HepG2 (cell line): ENCODE measurements around the gene GPHN. TPM values are rescaled to one million over a fixed set of nuclear protein-coding genes. Genes with fewer than 3 reads are reported as not detected.

Source experiments
- ATAC-seq: fragments of 200-7000 bp; cut with Tn5 transposase; 3 replicates; pipeline ENCODE4 v1.9.1; 2020; ENCODE audit warnings: mild to moderate bottlenecking, moderate library complexity
- BruUV-seq: library from RNA; stranded (reverse); fragments of 400-500 nt; replicated peaks from 2 replicates; lab custom pipeline; 2021; lab: Mats Ljungman, UMichigan
- CTCF ChIA-PET: fragments of 300-600 bp; formaldehyde crosslinking; extraction: SDS; loops from one replicate; lab custom pipeline; 2021; ENCODE audit warnings: low total read pairs, inconsistent platforms, low intra/inter-chr PET ratio; lab: Yijun Ruan, JAX
- POLR2A ChIA-PET: fragments of 350-600 bp; sonication (Branson Sonifier 250); formaldehyde crosslinking; loops from one replicate; lab custom pipeline; 2020; ENCODE audit warnings: antibody characterized with exemption, inconsistent platforms; lab: Yijun Ruan, JAX
- DNase-seq: peaks from one replicate; pipeline ENCODE4 v3.0.0-alpha.2; 2015; ENCODE audit warnings: low spot score
- FAIRE-seq: peaks from 3 replicates; lab custom pipeline; 2011; peaks lifted over from hg19 to GRCh38; lab: Jason Lieb, UNC
- H2AFZ ChIP-seq: one replicate; pipeline ENCODE4 v1.6.1; 2011; ENCODE audit warnings: low read length, inconsistent platforms
- H3K27ac ChIP-seq: fragments of 300-600 bp; 3 replicates; pipeline ENCODE4 v1.8.0; 2011; ENCODE audit warnings: mixed run types, mild to moderate bottlenecking, mixed read lengths, low read length, inconsistent platforms; ENCODE audit not compliant: insufficient read depth; ENCODE audit errors: extremely low read length
- H3K27me3 ChIP-seq, 2 experiments: fragments of 200-600 bp in 1 of 2; 2 replicates in 1 of 2; 3 replicates in 1 of 2; pipeline versions ENCODE4 v1.6.0 to v1.8.0; 2011; ENCODE audit warnings: low read length in 2 of 2, mild to moderate bottlenecking in 2 of 2, moderate library complexity in 2 of 2, inconsistent platforms in 1 of 2; ENCODE audit not compliant: insufficient read depth in 2 of 2, control insufficient read depth in 1 of 2
- H3K36me3 ChIP-seq, 2 experiments: fragments of 200-600 bp in 1 of 2; replicated peaks in 1 of 2; 2 replicates in 1 of 2; 3 replicates in 1 of 2; pipeline versions ENCODE4 v1.5.1 to v1.8.0; 2011; ENCODE audit warnings: low read length in 2 of 2, inconsistent platforms in 1 of 2; ENCODE audit not compliant: insufficient read depth in 2 of 2, control insufficient read depth in 1 of 2
- H3K4me1 ChIP-seq: 2 replicates; pipeline ENCODE4 v1.5.1; 2012; ENCODE audit warnings: low read length, inconsistent platforms; ENCODE audit not compliant: insufficient read depth
- H3K4me2 ChIP-seq: 2 replicates; pipeline ENCODE4 v1.6.0; 2011; ENCODE audit warnings: low read depth, low read length, inconsistent platforms
- H3K4me3 ChIP-seq, 3 experiments: fragments of 200-600 bp in 1 of 3; sonication (generic), shearing (Covaris generic) in 1 of 3; replicated peaks in 1 of 3; 2 replicates each; pipeline ENCODE4 v1.5.1; 2011 to 2016; ENCODE audit warnings: low read length in 3 of 3, inconsistent platforms in 2 of 3, low read depth in 2 of 3, mild to moderate bottlenecking in 2 of 3, control low read depth in 1 of 3, mixed read lengths in 1 of 3; ENCODE audit not compliant: insufficient read depth in 1 of 3
- H3K79me2 ChIP-seq: one replicate; pipeline ENCODE4 v1.6.1; 2011; ENCODE audit warnings: low read length, inconsistent platforms; ENCODE audit not compliant: insufficient read depth
- H3K9ac ChIP-seq: 2 replicates; pipeline ENCODE4 v1.6.0; 2011; ENCODE audit warnings: mild to moderate bottlenecking, low read depth, low read length, inconsistent platforms; ENCODE audit not compliant: insufficient read depth
- H3K9me3 ChIP-seq: 2 replicates; pipeline ENCODE4 v1.5.1; 2012; ENCODE audit warnings: mild to moderate bottlenecking, low read length
- H4K20me1 ChIP-seq: 2 replicates; pipeline ENCODE4 v1.6.0; 2011; ENCODE audit warnings: inconsistent platforms, mild to moderate bottlenecking, low read length, moderate library complexity; ENCODE audit not compliant: insufficient read depth
- AKAP8 ChIP-seq: sonication (generic); formaldehyde crosslinking; IDR thresholded peaks from 2 replicates; pipeline ENCODE4 v1.5.1; 2020; ENCODE audit warnings: mild to moderate bottlenecking, missing genetic modification reagents
- ARID5B ChIP-seq: IDR thresholded peaks from 2 replicates; pipeline ENCODE4 v1.4.0; 2020; ENCODE audit warnings: mild to moderate bottlenecking, missing genetic modification reagents
- E2F5 ChIP-seq: sonication (generic); formaldehyde crosslinking; conservative IDR thresholded peaks from 2 replicates; pipeline ENCODE4 v1.4.0; 2020; ENCODE audit warnings: missing genetic modification reagents
- KDM3A ChIP-seq: IDR thresholded peaks from 2 replicates; pipeline ENCODE4 v1.6.1; 2018; ENCODE audit warnings: low read depth, missing compliant biosample characterization
- NFYB ChIP-seq: sonication (generic); formaldehyde crosslinking; IDR thresholded peaks from 2 replicates; pipeline ENCODE4 v1.4.0; 2020; ENCODE audit warnings: missing genetic modification reagents
- NR1H2 ChIP-seq: sonication (generic); formaldehyde crosslinking; IDR thresholded peaks from 2 replicates; pipeline ENCODE4 v1.8.1; 2022; ENCODE audit warnings: low read depth, missing genetic modification reagents, borderline replicate concordance
- RFXAP ChIP-seq: sonication (generic); formaldehyde crosslinking; IDR thresholded peaks from 2 replicates; pipeline ENCODE4 v1.4.0; 2020; ENCODE audit warnings: missing genetic modification reagents, borderline replicate concordance
- RXRA ChIP-seq: sonication (generic); formaldehyde crosslinking; IDR thresholded peaks from 2 replicates; pipeline ENCODE4 v1.5.1; 2020; ENCODE audit warnings: missing genetic modification reagents
- SIN3B ChIP-seq: fragments of 150-350 bp; IDR thresholded peaks from 2 replicates; pipeline ENCODE4 v1.6.1; 2014; ENCODE audit warnings: low read length
- TEAD3 ChIP-seq: optimal IDR thresholded peaks from 2 replicates; pipeline ENCODE3; 2016; ENCODE audit warnings: borderline replicate concordance
- WIZ ChIP-seq: sonication (generic); formaldehyde crosslinking; IDR thresholded peaks from 2 replicates; pipeline ENCODE4 v1.5.1; 2020; ENCODE audit warnings: mild to moderate bottlenecking, missing genetic modification reagents
- ZNF124 ChIP-seq: sonication (generic); formaldehyde crosslinking; IDR thresholded peaks from 2 replicates; pipeline ENCODE4 v1.4.0; 2020; ENCODE audit warnings: missing genetic modification reagents
- ZNF792 ChIP-seq: IDR thresholded peaks from 2 replicates; pipeline ENCODE4 v1.6.1; 2016
- ZNF841 ChIP-seq: sonication (generic); formaldehyde crosslinking; IDR thresholded peaks from 2 replicates; pipeline ENCODE4 v1.8.1; 2023; ENCODE audit warnings: missing genetic modification reagents, borderline replicate concordance
- ZSCAN29 ChIP-seq: sonication (generic); formaldehyde crosslinking; conservative IDR thresholded peaks from 2 replicates; pipeline ENCODE4 v1.4.0; 2020; ENCODE audit warnings: mild to moderate bottlenecking, missing genetic modification reagents
- WGBS: methylation state at CpG from one replicate; pipeline ENCODE4 v1.1.6; 2017; ENCODE audit warnings: low lambda C conversion rate; 5-methylcytosine and 5-hydroxymethylcytosine counted together
- in situ Hi-C: cut with HindIII; loops from 2 replicates; pipeline ENCODE4 v1.10.0; 2017; ENCODE audit warnings: low pct_unique_long_range_greater_than_20kb; ENCODE audit not compliant: extremely low pct_ligation_motif_present
- intact Hi-C: fragments of 100-400 bp; cut with micrococcal nuclease; formaldehyde crosslinking; loops from one replicate; pipeline ENCODE4 v1.10.0; 2022; ENCODE audit not compliant: unreplicated experiment
- polyA plus RNA-seq, 8 experiments: library from polyadenylated mRNA; depleted of rRNA in 3 of 8; stranded (reverse) in 7 of 8; unstranded in 1 of 8; fragments of >200 nt; fragmentation: Illumina TruSeq in 4 of 8; extraction: Trizol in 4 of 8; gene quantifications; 2 replicates each; pipeline versions ENCODE4 v1.2.1 to v1.2.3, GENCODE V29; 2011 to 2016; ENCODE audit warnings: low read depth in 4 of 8, missing spikeins in 1 of 8, mixed read lengths in 1 of 8; ENCODE audit not compliant: insufficient read depth in 1 of 8
- total RNA-seq, 5 experiments: library from RNA; depleted of rRNA; stranded (reverse); fragments of >200 nt; fragmentation: Illumina TruSeq; extraction: Trizol; gene quantifications; 2 replicates each; pipeline ENCODE4 v1.2.3, GENCODE V29; 2016; ENCODE audit warnings: low read depth in 1 of 5
- TF ChIP-seq, protein P1 (sequence below): IDR thresholded peaks from 2 replicates; pipeline ENCODE4 v1.6.1; 2016; ENCODE audit warnings: mild to moderate bottlenecking

Gene GPHN
- total and polyA plus RNA-seq, 2 of the 13 experiments (the other 11 are each of a cell fraction or from before 2014, with no cell fraction given): 12.7 to 19.2 TPM

- CTCF ChIA-PET: no interaction called here
- Histone ChIP-seq H3K9me3 (no peaks in the 10 kb centered on the region), H3K4me2 (no peak overlapping the region), H3K4me3 (no peak overlapping the region), H4K20me1 (no peaks in the 10 kb centered on the region), H3K9ac (no peak overlapping the region), H2AFZ (no peak overlapping the region), H3K79me2 (no peaks in the 10 kb centered on the region), H3K4me1 (no peaks in the 10 kb centered on the region), H3K27ac (no peak overlapping the region), H3K36me3 (no peaks in the 10 kb centered on the region), H3K27me3 (no peaks in the 10 kb centered on the region)
- TF ChIP-seq E2F5 (CRISPR knock-in tag) (no peak), ARID5B (CRISPR knock-in tag) (no peak), KDM3A (CRISPR knock-in tag) (no peak)
- FAIRE-seq: no peak
- POLR2A ChIA-PET: no interaction called here
- DNase-seq: no peak
- no peak for ATAC-seq
- in situ Hi-C loops: no loop called here
- WGBS: 92% methylated on average over 1 of the region's 1 CpG
- BruUV-seq: no TSS peak
- intact Hi-C loops: no loop called here
Measured at GRCh38 chr14:67010602-67011001, 502.7 kb downstream of the GPHN start.

DNA sequence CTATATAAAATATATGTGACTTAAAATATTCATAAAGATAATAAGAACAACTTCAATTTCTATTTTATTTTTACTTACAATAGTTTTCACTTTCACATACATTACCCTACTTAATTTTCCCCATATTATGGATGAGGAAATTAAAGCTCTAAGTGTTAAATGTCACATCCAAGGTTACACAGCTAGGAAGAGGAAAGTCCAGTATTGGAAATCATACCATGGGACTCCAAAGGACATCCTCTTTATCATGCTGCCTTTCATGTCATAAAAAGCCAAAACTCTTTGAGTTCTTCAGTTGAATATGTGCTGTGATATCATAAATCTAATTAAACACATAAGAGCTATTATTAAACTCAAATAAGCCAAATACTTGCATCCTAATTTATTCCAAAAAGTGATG, 508.9 kb downstream of the GPHN start:
- Histone ChIP-seq H3K27ac (no peak overlapping the region), H2AFZ (no peak overlapping the region), H4K20me1 (no peaks in the 10 kb centered on the region), H3K4me2 (no peak overlapping the region), H3K9ac (no peak overlapping the region), H3K27me3 (no peaks in the 10 kb centered on the region; a peak in 1 of 5 replicates), H3K79me2 (no peaks in the 10 kb centered on the region), H3K36me3 (no peaks in the 10 kb centered on the region), H3K4me3 (no peak overlapping the region), H3K9me3 (no peaks in the 10 kb centered on the region), H3K4me1 (no peaks in the 10 kb centered on the region)
- in situ Hi-C loops: no loop called here
- ATAC-seq: no peak
- FAIRE-seq: no peak
- POLR2A ChIA-PET: no interaction called here
- BruUV-seq: no TSS peak
- CTCF ChIA-PET: no interaction called here
- intact Hi-C loops: no loop called here
- DNase-seq: no peak
- TF ChIP-seq ZNF124 (CRISPR knock-in tag): no peak
- TF ChIP-seq NR1H2 (CRISPR knock-in tag): no peak
- no peak for TF ChIP-seq NFYB (CRISPR knock-in tag)
- no peak for TF ChIP-seq ZNF792
- TF ChIP-seq AKAP8 (CRISPR knock-in tag): no peak
- no peak for TF ChIP-seq TEAD3 (CRISPR knock-in tag)
- TF ChIP-seq ZNF841 (CRISPR knock-in tag): no peak
- TF ChIP-seq RFXAP (CRISPR knock-in tag): no peak
- no peak for TF ChIP-seq RXRA (CRISPR knock-in tag)
- TF ChIP-seq, protein P1, sequence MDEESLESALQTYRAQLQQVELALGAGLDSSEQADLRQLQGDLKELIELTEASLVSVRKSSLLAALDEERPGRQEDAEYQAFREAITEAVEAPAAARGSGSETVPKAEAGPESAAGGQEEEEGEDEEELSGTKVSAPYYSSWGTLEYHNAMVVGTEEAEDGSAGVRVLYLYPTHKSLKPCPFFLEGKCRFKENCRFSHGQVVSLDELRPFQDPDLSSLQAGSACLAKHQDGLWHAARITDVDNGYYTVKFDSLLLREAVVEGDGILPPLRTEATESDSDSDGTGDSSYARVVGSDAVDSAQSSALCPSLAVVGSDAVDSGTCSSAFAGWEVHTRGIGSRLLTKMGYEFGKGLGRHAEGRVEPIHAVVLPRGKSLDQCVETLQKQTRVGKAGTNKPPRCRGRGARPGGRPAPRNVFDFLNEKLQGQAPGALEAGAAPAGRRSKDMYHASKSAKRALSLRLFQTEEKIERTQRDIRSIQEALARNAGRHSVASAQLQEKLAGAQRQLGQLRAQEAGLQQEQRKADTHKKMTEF: no peak
- TF ChIP-seq WIZ (CRISPR knock-in tag): no peak
- TF ChIP-seq SIN3B: no peak
- no peak for TF ChIP-seq ZSCAN29
